PC-3 (cell line): ENCODE data around the gene HSD3B7. TPM values are rescaled to one million over a fixed set of nuclear protein-coding genes. Genes with fewer than 3 reads are reported as not detected.

Experiments used
- ATAC-seq: fragments of 200-7000 bp; cut with Tn5 transposase; 2 replicates; pipeline ENCODE4 v1.9.1; 2020; ENCODE audit warnings: mild to moderate bottlenecking, moderate library complexity
- BruUV-seq: library from RNA; stranded (reverse); fragments of 400-500 nt; replicated peaks from 2 replicates; lab custom pipeline; 2021; lab: Mats Ljungman, UMichigan
- CTCF ChIA-PET: fragments of 300-600 bp; sonication (Branson Sonifier 250); formaldehyde crosslinking; loops from one replicate; lab custom pipeline; 2022; ENCODE audit warnings: antibody characterized with exemption; lab: Charles Lee
- POLR2A ChIA-PET: fragments of 300-600 bp; sonication (Branson Sonifier 250); formaldehyde crosslinking; loops from one replicate; lab custom pipeline; 2022; ENCODE audit warnings: antibody characterized with exemption; ENCODE audit not compliant: unreplicated experiment; lab: Charles Lee
- DNase-seq: peaks from one replicate; pipeline ENCODE4 v3.0.0-alpha.2; 2015
- H2AFZ ChIP-seq: fragments of 300-600 bp; sonication (generic); 2 replicates; pipeline ENCODE4 v1.6.0; 2016; ENCODE audit warnings: antibody characterized with exemption, low read length
- H3F3A ChIP-seq: fragments of 300-600 bp; sonication (generic); one replicate; pipeline ENCODE4 v1.6.0; 2017; ENCODE audit warnings: antibody characterized with exemption, low read length, control low read depth, mild to moderate bottlenecking; ENCODE audit not compliant: unreplicated experiment
- H3K27ac ChIP-seq: fragments of 300-600 bp; sonication (generic); 2 replicates; pipeline ENCODE4 v1.5.1; 2016; ENCODE audit warnings: mild to moderate bottlenecking, low read length
- H3K27me3 ChIP-seq: fragments of 300-600 bp; sonication (generic); 2 replicates; pipeline ENCODE4 v1.6.1; 2016; ENCODE audit warnings: low read length, mixed read lengths
- H3K36me3 ChIP-seq: fragments of 300-600 bp; sonication (generic); 2 replicates; pipeline ENCODE4 v1.6.1; 2016; ENCODE audit warnings: low read depth, mixed run types, low read length, mixed read lengths
- H3K4me1 ChIP-seq: fragments of 300-600 bp; sonication (generic); 2 replicates; pipeline ENCODE4 v1.5.1; 2016; ENCODE audit warnings: low read length; ENCODE audit not compliant: insufficient read depth
- H3K4me2 ChIP-seq: fragments of 300-600 bp; sonication (generic); 2 replicates; pipeline ENCODE4 v1.6.0; 2016; ENCODE audit warnings: low read length
- H3K4me3 ChIP-seq: fragments of 300-600 bp; sonication (generic); 2 replicates; pipeline ENCODE4 v1.5.1; 2016; ENCODE audit warnings: mild to moderate bottlenecking, low read length, mixed read lengths
- H3K79me2 ChIP-seq: fragments of 300-600 bp; sonication (generic); 2 replicates; pipeline ENCODE4 v1.6.1; 2017; ENCODE audit warnings: low read length, mixed read lengths
- H3K9ac ChIP-seq: fragments of 300-600 bp; sonication (generic); 2 replicates; pipeline ENCODE4 v1.6.0; 2016; ENCODE audit warnings: mild to moderate bottlenecking, low read length
- H3K9me2 ChIP-seq: fragments of 300-600 bp; sonication (generic); replicated peaks from 2 replicates; pipeline ENCODE4 v1.6.1; 2016; ENCODE audit warnings: mixed run types, low read length, mixed read lengths
- H3K9me3 ChIP-seq: fragments of 300-600 bp; sonication (generic); 2 replicates; pipeline ENCODE4 v1.6.1; 2016; ENCODE audit warnings: low read length, mixed read lengths
- H4K20me1 ChIP-seq: fragments of 300-600 bp; sonication (generic); 2 replicates; pipeline ENCODE4 v1.6.1; 2016; ENCODE audit warnings: low read length, mixed read lengths
- EZH2 ChIP-seq: fragments of 300-600 bp; sonication (generic); IDR thresholded peaks from one replicate; pipeline ENCODE4 v1.6.1; 2017; ENCODE audit warnings: antibody characterized with exemption, mild to moderate bottlenecking, low read length; ENCODE audit not compliant: unreplicated experiment
- EZH2phosphoT487 ChIP-seq: fragments of 300-600 bp; sonication (generic); IDR thresholded peaks from 2 replicates; pipeline ENCODE4 v1.6.1; 2018; ENCODE audit warnings: mild to moderate bottlenecking, antibody characterized with exemption, low read length, borderline replicate concordance
- intact Hi-C: fragments of 100-400 bp; cut with micrococcal nuclease; formaldehyde crosslinking; loops from 2 replicates; pipeline ENCODE4 v1.9.0; 2023
- total RNA-seq: library from RNA; depleted of rRNA; stranded (reverse); fragments of >200 nt; gene quantifications from 2 replicates; pipeline ENCODE4 v1.2.3, GENCODE V29; 2014
- TF ChIP-seq, protein P1 (sequence below): fragments of 300-600 bp; sonication (generic); conservative IDR thresholded peaks from 2 replicates; pipeline ENCODE4 v1.5.1; 2017; ENCODE audit warnings: antibody characterized with exemption, low read depth, mild to moderate bottlenecking, low read length

HSD3B7 gene
- total RNA-seq, 1 experiment from 2014 or later, result 16.3 TPM

DNA sequence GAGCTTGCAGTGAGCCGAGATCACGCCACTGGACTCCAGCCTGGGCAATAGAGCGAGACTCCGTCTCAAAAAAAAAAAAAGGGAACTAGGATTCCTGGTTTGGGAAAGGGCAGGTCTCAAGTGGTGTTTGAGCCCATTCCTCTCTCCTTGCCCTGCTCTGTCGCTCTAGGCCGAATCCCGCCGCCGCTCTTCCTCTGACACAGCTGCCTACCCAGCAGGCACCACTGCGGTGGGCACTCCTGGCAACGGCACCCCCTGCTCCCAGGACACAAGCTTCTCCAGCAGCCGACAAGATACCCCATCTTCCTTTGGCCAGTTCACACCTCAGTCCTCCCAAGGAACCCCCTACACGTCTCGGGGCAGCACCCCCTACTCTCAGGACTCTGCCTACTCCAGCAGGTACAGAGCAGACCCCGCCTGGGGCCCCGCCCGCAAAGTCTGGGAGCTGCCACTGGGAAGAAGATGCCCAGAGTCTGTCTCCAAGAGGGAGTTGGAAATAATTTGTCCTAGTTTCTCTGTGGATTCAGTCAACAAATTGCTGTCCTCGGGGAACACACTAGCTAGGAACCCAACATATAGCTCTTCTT, 21.0 kb upstream of the HSD3B7 start:
- Histone ChIP-seq H3F3A (no peaks in the 10 kb centered on the region), H3K4me3 (no peak overlapping the region), H4K20me1 (no peaks in the 10 kb centered on the region), H2AFZ (no peak overlapping the region), H3K27ac (no peak overlapping the region), H3K36me3 (peaks cover 27% of the 10 kb centered on the region), H3K9me2 (no peaks in the 10 kb centered on the region), H3K4me2 (no peak overlapping the region), H3K27me3 (no peaks in the 10 kb centered on the region), H3K9me3 (no peaks in the 10 kb centered on the region), H3K9ac (no peak overlapping the region), H3K79me2 (peaks cover 14% of the 10 kb centered on the region), H3K4me1 (peaks cover 2% of the 10 kb centered on the region)
- TF ChIP-seq EZH2 (no peak), EZH2phosphoT487 (no peak)
- TF ChIP-seq, protein P1, sequence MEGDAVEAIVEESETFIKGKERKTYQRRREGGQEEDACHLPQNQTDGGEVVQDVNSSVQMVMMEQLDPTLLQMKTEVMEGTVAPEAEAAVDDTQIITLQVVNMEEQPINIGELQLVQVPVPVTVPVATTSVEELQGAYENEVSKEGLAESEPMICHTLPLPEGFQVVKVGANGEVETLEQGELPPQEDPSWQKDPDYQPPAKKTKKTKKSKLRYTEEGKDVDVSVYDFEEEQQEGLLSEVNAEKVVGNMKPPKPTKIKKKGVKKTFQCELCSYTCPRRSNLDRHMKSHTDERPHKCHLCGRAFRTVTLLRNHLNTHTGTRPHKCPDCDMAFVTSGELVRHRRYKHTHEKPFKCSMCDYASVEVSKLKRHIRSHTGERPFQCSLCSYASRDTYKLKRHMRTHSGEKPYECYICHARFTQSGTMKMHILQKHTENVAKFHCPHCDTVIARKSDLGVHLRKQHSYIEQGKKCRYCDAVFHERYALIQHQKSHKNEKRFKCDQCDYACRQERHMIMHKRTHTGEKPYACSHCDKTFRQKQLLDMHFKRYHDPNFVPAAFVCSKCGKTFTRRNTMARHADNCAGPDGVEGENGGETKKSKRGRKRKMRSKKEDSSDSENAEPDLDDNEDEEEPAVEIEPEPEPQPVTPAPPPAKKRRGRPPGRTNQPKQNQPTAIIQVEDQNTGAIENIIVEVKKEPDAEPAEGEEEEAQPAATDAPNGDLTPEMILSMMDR, result no peak
- DNase-seq (no peak), ATAC-seq (no peak)
- no TSS peak for BruUV-seq
- CTCF ChIA-PET, result no interaction called here
- POLR2A ChIA-PET, result no interaction called here
- intact Hi-C loops, result no loop called here

DNA sequence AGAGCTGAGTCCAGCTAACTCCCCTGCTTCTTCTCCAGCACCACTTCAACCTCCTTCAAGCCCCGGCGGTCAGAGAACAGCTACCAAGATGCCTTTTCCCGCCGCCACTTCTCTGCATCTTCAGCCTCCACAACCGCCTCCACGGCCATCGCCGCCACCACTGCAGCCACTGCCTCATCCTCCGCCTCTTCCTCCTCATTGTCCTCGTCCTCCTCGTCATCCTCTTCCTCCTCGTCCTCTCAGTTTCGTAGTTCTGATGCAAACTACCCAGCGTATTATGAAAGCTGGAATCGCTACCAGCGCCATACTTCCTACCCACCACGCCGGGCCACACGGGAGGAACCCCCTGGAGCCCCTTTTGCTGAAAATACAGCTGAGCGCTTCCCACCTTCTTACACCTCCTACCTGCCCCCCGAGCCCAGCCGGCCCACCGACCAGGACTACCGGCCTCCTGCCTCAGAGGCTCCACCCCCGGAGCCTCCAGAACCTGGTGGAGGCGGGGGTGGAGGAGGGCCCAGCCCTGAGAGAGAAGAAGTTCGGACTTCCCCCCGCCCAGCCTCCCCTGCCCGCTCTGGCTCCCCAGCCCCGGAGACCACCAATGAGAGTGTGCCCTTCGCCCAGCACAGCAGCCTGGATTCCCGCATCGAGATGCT, 20.3 kb upstream of the HSD3B7 start:
- BruUV-seq, result no TSS peak
- no peaks in the 10 kb centered on the region for H3F3A ChIP-seq
- H3K9me2 ChIP-seq, result no peaks in the 10 kb centered on the region
- peaks cover 21% of the 10 kb centered on the region for H3K36me3 ChIP-seq
- CTCF ChIA-PET, result no interaction called here
- H2AFZ ChIP-seq, result no peak overlapping the region
- H3K9ac ChIP-seq, result no peak overlapping the region
- intact Hi-C loops, result no loop called here
- no peak for ATAC-seq
- H3K27me3 ChIP-seq, result no peaks in the 10 kb centered on the region
- no peak overlapping the region for H3K4me2 ChIP-seq
- no peaks in the 10 kb centered on the region for H4K20me1 ChIP-seq
- H3K4me1 ChIP-seq, result no peaks in the 10 kb centered on the region
- peaks cover 7% of the 10 kb centered on the region; the same call in 1 of the 2 replicates for H3K79me2 ChIP-seq
- TF ChIP-seq EZH2phosphoT487, result no peak
- TF ChIP-seq, protein P1, result no peak
- TF ChIP-seq EZH2, result no peak
- DNase-seq, result no peak
- POLR2A ChIA-PET, result no interaction called here
- H3K4me3 ChIP-seq, result no peak overlapping the region
- H3K9me3 ChIP-seq, result no peaks in the 10 kb centered on the region
- H3K27ac ChIP-seq, result no peak overlapping the region

DNA sequence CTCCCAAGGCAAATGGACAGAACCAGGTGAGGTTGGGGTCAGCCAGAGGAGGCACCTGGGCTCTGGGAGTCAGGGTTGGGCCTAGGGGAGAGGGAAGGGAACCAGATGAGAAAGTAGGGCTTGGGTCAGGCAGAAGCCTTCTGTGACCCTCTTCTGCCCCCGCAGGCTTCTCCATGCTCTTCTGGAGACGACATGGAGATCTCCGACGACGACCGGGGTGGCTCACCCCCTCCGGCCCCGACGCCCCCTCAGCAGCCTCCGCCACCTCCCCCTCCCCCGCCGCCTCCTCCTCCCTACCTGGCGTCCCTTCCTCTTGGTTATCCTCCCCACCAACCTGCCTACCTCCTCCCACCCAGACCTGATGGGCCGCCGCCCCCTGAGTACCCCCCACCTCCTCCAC, 19.6 kb upstream of the HSD3B7 start:
- no TSS peak for BruUV-seq
- Histone ChIP-seq H3K9me3 (no peaks in the 10 kb centered on the region), H3F3A (no peaks in the 10 kb centered on the region), H3K36me3 (peaks cover 15% of the 10 kb centered on the region; the same call in 1 of the 2 replicates), H3K79me2 (no peaks in the 10 kb centered on the region), H3K4me3 (no peak overlapping the region), H4K20me1 (no peaks in the 10 kb centered on the region), H3K9ac (no peak overlapping the region), H3K4me2 (no peak overlapping the region), H3K27me3 (no peaks in the 10 kb centered on the region), H3K4me1 (no peaks in the 10 kb centered on the region), H2AFZ (no peak overlapping the region), H3K27ac (no peak overlapping the region), H3K9me2 (no peaks in the 10 kb centered on the region)
- CTCF ChIA-PET, result no interaction called here
- TF ChIP-seq, protein P1, result no peak
- TF ChIP-seq EZH2, result no peak
- TF ChIP-seq EZH2phosphoT487, result no peak
- DNase-seq, result no peak
- POLR2A ChIA-PET, result no interaction called here
- intact Hi-C loops, result no loop called here
- ATAC-seq, result no peak
